K562 (cell line): ENCODE results near the gene HTT-AS. TPM values are rescaled to one million over a fixed set of nuclear protein-coding genes. Genes with fewer than 3 reads are reported as not detected.
A peak's percentile ranks its signal among the peaks of the same experiment; 100 is the strongest.

Experiments
- BRD9 ChIP-seq: fragments of 450-650 bp; IDR thresholded peaks from 2 replicates; pipeline ENCODE4 v1.6.1; 2018; ENCODE audit warnings: low read depth; ENCODE audit not compliant: partially characterized antibody
- C11orf30 ChIP-seq: fragments of 450-650 bp; IDR thresholded peaks from 2 replicates; pipeline ENCODE4 v1.6.1; 2016; ENCODE audit warnings: low read depth, mild to moderate bottlenecking
- FOXP1 ChIP-seq: sonication (generic); formaldehyde crosslinking; IDR thresholded peaks from 2 replicates; pipeline ENCODE4 v1.8.0; 2022; ENCODE audit warnings: mild to moderate bottlenecking, missing genetic modification reagents
- MYNN ChIP-seq, 2 experiments: sonication (generic); formaldehyde crosslinking in 1 of 2; IDR thresholded peaks; 2 replicates each; pipeline versions ENCODE4 v1.5.0 to v1.6.1; 2016 to 2020; ENCODE audit warnings: antibody characterized with exemption in 1 of 2, missing genetic modification reagents in 1 of 2
- NCOR1 ChIP-seq: fragments of 450-650 bp; IDR thresholded peaks from 2 replicates; pipeline ENCODE4 v1.6.1; 2016; ENCODE audit warnings: mild to moderate bottlenecking, moderate library complexity
- PHF8 ChIP-seq: fragments of 200-600 bp; sonication (generic); IDR thresholded peaks from 2 replicates; pipeline ENCODE4 v1.6.1; 2012; ENCODE audit warnings: mixed run types, mild to moderate bottlenecking, inconsistent platforms, low read length, moderate library complexity, borderline replicate concordance
- POU5F1 ChIP-seq: fragments of 150-350 bp; IDR thresholded peaks from 2 replicates; pipeline ENCODE4 v1.6.1; 2014; ENCODE audit warnings: borderline replicate concordance, low read length, low read depth, mild to moderate bottlenecking; ENCODE audit not compliant: partially characterized antibody
- SMARCE1 ChIP-seq: fragments of 450-650 bp; IDR thresholded peaks from 2 replicates; pipeline ENCODE4 v1.7.1; 2016; ENCODE audit warnings: mild to moderate bottlenecking
- TOE1 ChIP-seq, 2 experiments: fragments of 450-650 bp in 1 of 2; sonication (generic) in 1 of 2; formaldehyde crosslinking in 1 of 2; IDR thresholded peaks; 2 replicates each; pipeline versions ENCODE4 v1.7.1 to v1.8.0; 2016 to 2022; ENCODE audit warnings: borderline replicate concordance in 2 of 2, mild to moderate bottlenecking in 2 of 2, antibody characterized with exemption in 1 of 2, inconsistent platforms in 1 of 2, low read depth in 1 of 2, missing genetic modification reagents in 1 of 2, moderate library complexity in 1 of 2
- VEZF1 ChIP-seq: fragments of 200-800 bp; sonication (Bioruptor generic); IDR thresholded peaks from 2 replicates; pipeline ENCODE4 v1.6.1; 2017; ENCODE audit warnings: missing genetic modification characterization, missing compliant biosample characterization
- polyA plus RNA-seq, 8 experiments: library from polyadenylated mRNA; depleted of rRNA in 4 of 8; stranded (reverse) in 5 of 8; unstranded in 3 of 8; fragments of >200 nt; fragmentation: Nextera tagmentation in 2 of 8; fragmentation: Illumina TruSeq in 1 of 8; extraction: Ambion mirVana in 2 of 8; extraction: Trizol in 1 of 8; gene quantifications; 2 replicates each; pipeline versions ENCODE4 v1.2.1 to v1.2.3, GENCODE V29; 2011 to 2014; ENCODE audit warnings: inconsistent platforms in 1 of 8, missing spikeins in 1 of 8
- total RNA-seq, 7 experiments: library from RNA; depleted of rRNA in 6 of 7; stranded (reverse); fragments of >200 nt in 6 of 7; fragmentation: Illumina TruSeq in 2 of 7; extraction: Trizol in 2 of 7; gene quantifications; 2 replicates each; pipeline versions ENCODE4 v1.2.1 to v1.2.3, GENCODE V29; 2011 to 2021; ENCODE audit warnings: low replicate concordance in 1 of 7
- TF ChIP-seq, protein P1 (sequence below): sonication (generic); formaldehyde crosslinking; IDR thresholded peaks from 2 replicates; pipeline ENCODE4 v1.8.0; 2023; ENCODE audit warnings: mild to moderate bottlenecking, missing genetic modification reagents
- TF ChIP-seq, protein P2 (sequence below), 2 experiments: fragments of 450-650 bp; formaldehyde crosslinking in 1 of 2; IDR thresholded peaks; 2 replicates each; pipeline versions ENCODE4 v1.4.0 to v1.6.1; 2014 to 2020; ENCODE audit warnings: mild to moderate bottlenecking in 2 of 2, borderline replicate concordance in 1 of 2, low read depth in 1 of 2

The HTT-AS gene
- total and polyA plus RNA-seq, 9 of the 15 experiments (the other 6 are each of a cell fraction or from before 2014, with no cell fraction given): not detected

GRCh38 chr4:3074846-3075651, 711 bp upstream of the HTT-AS start (continued):
- no peak for TF ChIP-seq NCOR1
- no peak for TF ChIP-seq TOE1 (IDR thresholded peaks at IDR 0.05; ENCODE audit: borderline replicate concordance)
- TF ChIP-seq TOE1 (CRISPR knock-in tag; IDR thresholded peaks at IDR 0.05; ENCODE audit: borderline replicate concordance, low read depth): no peak
- no peak for TF ChIP-seq MYNN (IDR thresholded peaks at IDR 0.05)
- TF ChIP-seq MYNN (CRISPR knock-in tag; IDR thresholded peaks at IDR 0.05): no peak
- no peak; the same call in 1 of the 2 replicates for TF ChIP-seq PHF8
- no peak for TF ChIP-seq POU5F1
- TF ChIP-seq VEZF1 (CRISPR knock-in tag): peak; percentile 89
- TF ChIP-seq C11orf30: no peak
- TF ChIP-seq FOXP1 (CRISPR knock-in tag): no peak; the same call in 1 of the 2 replicates
- TF ChIP-seq SMARCE1: no peak
- TF ChIP-seq, protein P1, sequence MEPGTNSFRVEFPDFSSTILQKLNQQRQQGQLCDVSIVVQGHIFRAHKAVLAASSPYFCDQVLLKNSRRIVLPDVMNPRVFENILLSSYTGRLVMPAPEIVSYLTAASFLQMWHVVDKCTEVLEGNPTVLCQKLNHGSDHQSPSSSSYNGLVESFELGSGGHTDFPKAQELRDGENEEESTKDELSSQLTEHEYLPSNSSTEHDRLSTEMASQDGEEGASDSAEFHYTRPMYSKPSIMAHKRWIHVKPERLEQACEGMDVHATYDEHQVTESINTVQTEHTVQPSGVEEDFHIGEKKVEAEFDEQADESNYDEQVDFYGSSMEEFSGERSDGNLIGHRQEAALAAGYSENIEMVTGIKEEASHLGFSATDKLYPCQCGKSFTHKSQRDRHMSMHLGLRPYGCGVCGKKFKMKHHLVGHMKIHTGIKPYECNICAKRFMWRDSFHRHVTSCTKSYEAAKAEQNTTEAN (CRISPR knock-in tag): no peak
- no peak for TF ChIP-seq BRD9
- TF ChIP-seq, protein P2, sequence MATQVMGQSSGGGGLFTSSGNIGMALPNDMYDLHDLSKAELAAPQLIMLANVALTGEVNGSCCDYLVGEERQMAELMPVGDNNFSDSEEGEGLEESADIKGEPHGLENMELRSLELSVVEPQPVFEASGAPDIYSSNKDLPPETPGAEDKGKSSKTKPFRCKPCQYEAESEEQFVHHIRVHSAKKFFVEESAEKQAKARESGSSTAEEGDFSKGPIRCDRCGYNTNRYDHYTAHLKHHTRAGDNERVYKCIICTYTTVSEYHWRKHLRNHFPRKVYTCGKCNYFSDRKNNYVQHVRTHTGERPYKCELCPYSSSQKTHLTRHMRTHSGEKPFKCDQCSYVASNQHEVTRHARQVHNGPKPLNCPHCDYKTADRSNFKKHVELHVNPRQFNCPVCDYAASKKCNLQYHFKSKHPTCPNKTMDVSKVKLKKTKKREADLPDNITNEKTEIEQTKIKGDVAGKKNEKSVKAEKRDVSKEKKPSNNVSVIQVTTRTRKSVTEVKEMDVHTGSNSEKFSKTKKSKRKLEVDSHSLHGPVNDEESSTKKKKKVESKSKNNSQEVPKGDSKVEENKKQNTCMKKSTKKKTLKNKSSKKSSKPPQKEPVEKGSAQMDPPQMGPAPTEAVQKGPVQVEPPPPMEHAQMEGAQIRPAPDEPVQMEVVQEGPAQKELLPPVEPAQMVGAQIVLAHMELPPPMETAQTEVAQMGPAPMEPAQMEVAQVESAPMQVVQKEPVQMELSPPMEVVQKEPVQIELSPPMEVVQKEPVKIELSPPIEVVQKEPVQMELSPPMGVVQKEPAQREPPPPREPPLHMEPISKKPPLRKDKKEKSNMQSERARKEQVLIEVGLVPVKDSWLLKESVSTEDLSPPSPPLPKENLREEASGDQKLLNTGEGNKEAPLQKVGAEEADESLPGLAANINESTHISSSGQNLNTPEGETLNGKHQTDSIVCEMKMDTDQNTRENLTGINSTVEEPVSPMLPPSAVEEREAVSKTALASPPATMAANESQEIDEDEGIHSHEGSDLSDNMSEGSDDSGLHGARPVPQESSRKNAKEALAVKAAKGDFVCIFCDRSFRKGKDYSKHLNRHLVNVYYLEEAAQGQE (IDR thresholded peaks at IDR 0.05; ENCODE audit: borderline replicate concordance): no peak
- TF ChIP-seq, protein P2 (CRISPR knock-in tag; IDR thresholded peaks at IDR 0.05; ENCODE audit: low read depth): no peak
